PC-3 (cell line): Measurements from ENCODE around the gene OR51E1. TPM values are rescaled to one million over a fixed set of nuclear protein-coding genes. Genes with fewer than 3 reads are reported as not detected.

ENCODE experiments used
- ATAC-seq: fragments of 200-7000 bp; cut with Tn5 transposase; 2 replicates; pipeline ENCODE4 v1.9.1; 2020; ENCODE audit warnings: mild to moderate bottlenecking, moderate library complexity
- BruUV-seq: library from RNA; stranded (reverse); fragments of 400-500 nt; replicated peaks from 2 replicates; lab custom pipeline; 2021; lab: Mats Ljungman, UMichigan
- CTCF ChIA-PET: fragments of 300-600 bp; sonication (Branson Sonifier 250); formaldehyde crosslinking; loops from one replicate; lab custom pipeline; 2022; ENCODE audit warnings: antibody characterized with exemption; lab: Charles Lee
- POLR2A ChIA-PET: fragments of 300-600 bp; sonication (Branson Sonifier 250); formaldehyde crosslinking; loops from one replicate; lab custom pipeline; 2022; ENCODE audit warnings: antibody characterized with exemption; ENCODE audit not compliant: unreplicated experiment; lab: Charles Lee
- DNase-seq: peaks from one replicate; pipeline ENCODE4 v3.0.0-alpha.2; 2015
- H2AFZ ChIP-seq: fragments of 300-600 bp; sonication (generic); 2 replicates; pipeline ENCODE4 v1.6.0; 2016; ENCODE audit warnings: antibody characterized with exemption, low read length
- H3F3A ChIP-seq: fragments of 300-600 bp; sonication (generic); one replicate; pipeline ENCODE4 v1.6.0; 2017; ENCODE audit warnings: antibody characterized with exemption, low read length, control low read depth, mild to moderate bottlenecking; ENCODE audit not compliant: unreplicated experiment
- H3K27ac ChIP-seq: fragments of 300-600 bp; sonication (generic); 2 replicates; pipeline ENCODE4 v1.5.1; 2016; ENCODE audit warnings: mild to moderate bottlenecking, low read length
- H3K27me3 ChIP-seq: fragments of 300-600 bp; sonication (generic); 2 replicates; pipeline ENCODE4 v1.6.1; 2016; ENCODE audit warnings: low read length, mixed read lengths
- H3K36me3 ChIP-seq: fragments of 300-600 bp; sonication (generic); 2 replicates; pipeline ENCODE4 v1.6.1; 2016; ENCODE audit warnings: low read depth, mixed run types, low read length, mixed read lengths
- H3K4me1 ChIP-seq: fragments of 300-600 bp; sonication (generic); 2 replicates; pipeline ENCODE4 v1.5.1; 2016; ENCODE audit warnings: low read length; ENCODE audit not compliant: insufficient read depth
- H3K4me2 ChIP-seq: fragments of 300-600 bp; sonication (generic); 2 replicates; pipeline ENCODE4 v1.6.0; 2016; ENCODE audit warnings: low read length
- H3K4me3 ChIP-seq: fragments of 300-600 bp; sonication (generic); 2 replicates; pipeline ENCODE4 v1.5.1; 2016; ENCODE audit warnings: mild to moderate bottlenecking, low read length, mixed read lengths
- H3K79me2 ChIP-seq: fragments of 300-600 bp; sonication (generic); 2 replicates; pipeline ENCODE4 v1.6.1; 2017; ENCODE audit warnings: low read length, mixed read lengths
- H3K9ac ChIP-seq: fragments of 300-600 bp; sonication (generic); 2 replicates; pipeline ENCODE4 v1.6.0; 2016; ENCODE audit warnings: mild to moderate bottlenecking, low read length
- H3K9me2 ChIP-seq: fragments of 300-600 bp; sonication (generic); replicated peaks from 2 replicates; pipeline ENCODE4 v1.6.1; 2016; ENCODE audit warnings: mixed run types, low read length, mixed read lengths
- H3K9me3 ChIP-seq: fragments of 300-600 bp; sonication (generic); 2 replicates; pipeline ENCODE4 v1.6.1; 2016; ENCODE audit warnings: low read length, mixed read lengths
- H4K20me1 ChIP-seq: fragments of 300-600 bp; sonication (generic); 2 replicates; pipeline ENCODE4 v1.6.1; 2016; ENCODE audit warnings: low read length, mixed read lengths
- EZH2 ChIP-seq: fragments of 300-600 bp; sonication (generic); IDR thresholded peaks from one replicate; pipeline ENCODE4 v1.6.1; 2017; ENCODE audit warnings: antibody characterized with exemption, mild to moderate bottlenecking, low read length; ENCODE audit not compliant: unreplicated experiment
- EZH2phosphoT487 ChIP-seq: fragments of 300-600 bp; sonication (generic); IDR thresholded peaks from 2 replicates; pipeline ENCODE4 v1.6.1; 2018; ENCODE audit warnings: mild to moderate bottlenecking, antibody characterized with exemption, low read length, borderline replicate concordance
- intact Hi-C: fragments of 100-400 bp; cut with micrococcal nuclease; formaldehyde crosslinking; loops from 2 replicates; pipeline ENCODE4 v1.9.0; 2023
- total RNA-seq: library from RNA; depleted of rRNA; stranded (reverse); fragments of >200 nt; gene quantifications from 2 replicates; pipeline ENCODE4 v1.2.3, GENCODE V29; 2014
- TF ChIP-seq, protein P1 (sequence below): fragments of 300-600 bp; sonication (generic); conservative IDR thresholded peaks from 2 replicates; pipeline ENCODE4 v1.5.1; 2017; ENCODE audit warnings: antibody characterized with exemption, low read depth, mild to moderate bottlenecking, low read length

Gene OR51E1
- total RNA-seq, 1 experiment from 2014 or later: not detected

DNA sequence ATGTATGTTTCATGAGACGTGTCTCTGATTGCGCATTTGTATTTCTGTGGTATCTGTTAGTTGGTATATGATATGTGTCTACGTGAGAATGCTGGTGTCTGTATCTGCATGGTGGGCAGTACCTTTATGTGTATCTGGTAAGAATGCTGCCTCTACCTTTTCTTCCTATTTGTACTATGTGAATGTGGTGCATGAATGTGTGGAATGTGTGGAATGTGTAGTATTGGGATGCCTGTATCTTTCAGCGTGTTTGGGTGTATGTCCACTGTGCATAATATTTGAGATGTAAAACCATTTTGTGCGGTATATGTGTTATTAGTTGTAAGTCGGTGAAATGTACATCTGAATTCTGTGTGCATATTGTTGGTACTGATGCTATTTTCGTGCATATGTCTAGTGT lies 2.3 kb upstream of the OR51E1 start:
- TF ChIP-seq, protein P1, sequence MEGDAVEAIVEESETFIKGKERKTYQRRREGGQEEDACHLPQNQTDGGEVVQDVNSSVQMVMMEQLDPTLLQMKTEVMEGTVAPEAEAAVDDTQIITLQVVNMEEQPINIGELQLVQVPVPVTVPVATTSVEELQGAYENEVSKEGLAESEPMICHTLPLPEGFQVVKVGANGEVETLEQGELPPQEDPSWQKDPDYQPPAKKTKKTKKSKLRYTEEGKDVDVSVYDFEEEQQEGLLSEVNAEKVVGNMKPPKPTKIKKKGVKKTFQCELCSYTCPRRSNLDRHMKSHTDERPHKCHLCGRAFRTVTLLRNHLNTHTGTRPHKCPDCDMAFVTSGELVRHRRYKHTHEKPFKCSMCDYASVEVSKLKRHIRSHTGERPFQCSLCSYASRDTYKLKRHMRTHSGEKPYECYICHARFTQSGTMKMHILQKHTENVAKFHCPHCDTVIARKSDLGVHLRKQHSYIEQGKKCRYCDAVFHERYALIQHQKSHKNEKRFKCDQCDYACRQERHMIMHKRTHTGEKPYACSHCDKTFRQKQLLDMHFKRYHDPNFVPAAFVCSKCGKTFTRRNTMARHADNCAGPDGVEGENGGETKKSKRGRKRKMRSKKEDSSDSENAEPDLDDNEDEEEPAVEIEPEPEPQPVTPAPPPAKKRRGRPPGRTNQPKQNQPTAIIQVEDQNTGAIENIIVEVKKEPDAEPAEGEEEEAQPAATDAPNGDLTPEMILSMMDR: no peak
- TF ChIP-seq EZH2phosphoT487 (no peak), EZH2 (no peak)
- Histone ChIP-seq H2AFZ (no peak overlapping the region), H3K36me3 (no peaks in the 10 kb centered on the region), H3K9me2 (no peaks in the 10 kb centered on the region), H4K20me1 (no peaks in the 10 kb centered on the region), H3K27me3 (peaks cover 4% of the 10 kb centered on the region; the same call in 1 of the 2 replicates), H3K9ac (no peak overlapping the region), H3K4me1 (no peaks in the 10 kb centered on the region), H3F3A (no peaks in the 10 kb centered on the region), H3K79me2 (no peaks in the 10 kb centered on the region), H3K4me3 (no peak overlapping the region), H3K9me3 (no peaks in the 10 kb centered on the region), H3K4me2 (no peak overlapping the region), H3K27ac (no peak overlapping the region)
- ATAC-seq: no peak
- CTCF ChIA-PET: no interaction called here
- BruUV-seq: no TSS peak
- intact Hi-C loops: no loop called here
- no peak for DNase-seq
- POLR2A ChIA-PET: no interaction called here

DNA sequence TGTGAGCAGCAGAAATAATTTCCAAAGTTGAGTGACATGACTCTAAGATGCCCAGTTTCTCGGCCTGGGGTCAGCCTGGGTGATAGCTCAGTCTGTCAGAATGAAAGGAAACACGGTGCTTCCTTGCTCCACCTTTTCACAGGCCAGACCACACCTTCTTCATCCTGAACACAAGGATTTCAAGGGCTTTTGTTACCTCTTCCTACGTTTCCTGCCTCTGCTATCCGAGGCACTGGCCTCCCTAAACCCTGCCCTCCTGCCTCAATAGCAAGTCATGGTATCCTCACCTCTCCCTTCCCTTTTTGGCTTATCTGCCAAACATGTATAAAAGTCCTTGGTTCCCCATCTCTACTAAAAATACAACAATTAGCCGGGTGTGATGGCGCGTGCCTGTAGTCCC lies 1.7 kb upstream of the OR51E1 start:
- no TSS peak for BruUV-seq
- no peak overlapping the region for H3K4me3 ChIP-seq
- ChIA-PET POLR2A (no interaction called here), CTCF (no interaction called here)
- TF ChIP-seq EZH2phosphoT487: no peak
- no peak for TF ChIP-seq EZH2
- TF ChIP-seq, protein P1: no peak
- H3F3A ChIP-seq: no peaks in the 10 kb centered on the region
- H3K36me3 ChIP-seq: no peaks in the 10 kb centered on the region
- DNase-seq (no peak), ATAC-seq (no peak)
- H3K9me2 ChIP-seq: no peaks in the 10 kb centered on the region
- no peaks in the 10 kb centered on the region for H3K9me3 ChIP-seq
- no peak overlapping the region for H3K4me2 ChIP-seq
- no peak overlapping the region for H3K27ac ChIP-seq
- H3K27me3 ChIP-seq: peaks cover 4% of the 10 kb centered on the region; the same call in 1 of the 2 replicates
- no peaks in the 10 kb centered on the region for H3K4me1 ChIP-seq
- H3K79me2 ChIP-seq: no peaks in the 10 kb centered on the region
- intact Hi-C loops: no loop called here
- no peak overlapping the region for H3K9ac ChIP-seq
- H2AFZ ChIP-seq: no peak overlapping the region
- H4K20me1 ChIP-seq: no peaks in the 10 kb centered on the region

DNA sequence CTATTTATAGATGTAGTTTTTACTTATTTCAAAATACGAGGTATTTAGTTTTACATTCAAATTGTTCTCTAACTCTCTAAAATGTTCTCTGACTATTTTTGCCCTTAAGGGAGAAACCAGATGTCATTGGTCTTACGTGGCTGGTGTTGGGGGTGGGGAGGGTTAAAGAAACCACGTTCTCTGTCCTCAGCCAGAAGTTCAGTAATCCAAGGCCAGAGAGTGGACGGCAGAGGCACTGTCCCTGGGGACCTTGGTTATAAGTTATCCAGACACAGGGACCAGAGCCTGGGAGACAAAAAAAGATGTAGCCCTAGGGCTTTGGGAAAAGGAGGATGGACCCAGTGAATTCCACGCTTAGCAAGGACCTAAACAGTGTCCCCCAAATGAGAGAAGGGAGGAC lies 706 bp upstream of the OR51E1 start:
- no peak for DNase-seq
- Histone ChIP-seq H2AFZ (no peak overlapping the region), H3F3A (no peaks in the 10 kb centered on the region), H3K79me2 (no peaks in the 10 kb centered on the region), H3K4me3 (no peak overlapping the region), H3K4me1 (no peaks in the 10 kb centered on the region), H4K20me1 (no peaks in the 10 kb centered on the region), H3K9me3 (no peaks in the 10 kb centered on the region), H3K9me2 (no peaks in the 10 kb centered on the region), H3K27me3 (peaks cover 4% of the 10 kb centered on the region; the same call in 1 of the 2 replicates), H3K27ac (no peak overlapping the region), H3K9ac (no peak overlapping the region), H3K36me3 (no peaks in the 10 kb centered on the region), H3K4me2 (no peak overlapping the region)
- intact Hi-C loops: no loop called here
- BruUV-seq: no TSS peak
- CTCF ChIA-PET: no interaction called here
- no peak for TF ChIP-seq EZH2phosphoT487
- POLR2A ChIA-PET: no interaction called here
- no peak for ATAC-seq
